NB4 (cell line): ENCODE measurements around the gene B4GALT4.

ENCODE experiments used
- POLR2A ChIP-seq: IDR thresholded peaks from 2 replicates; pipeline ENCODE4 v1.6.1; 2011; ENCODE audit warnings: mild to moderate bottlenecking; ENCODE audit not compliant: insufficient read length; ENCODE audit errors: extremely low read depth
- TF ChIP-seq, protein P1 (sequence below): IDR thresholded peaks from one replicate; pipeline ENCODE4 v1.5.1; 2012; ENCODE audit warnings: low read depth, low read length
- TF ChIP-seq, protein P2 (sequence below): IDR thresholded peaks from 2 replicates; pipeline ENCODE4 v1.6.1; 2011; ENCODE audit warnings: low read depth, low read length

DNA sequence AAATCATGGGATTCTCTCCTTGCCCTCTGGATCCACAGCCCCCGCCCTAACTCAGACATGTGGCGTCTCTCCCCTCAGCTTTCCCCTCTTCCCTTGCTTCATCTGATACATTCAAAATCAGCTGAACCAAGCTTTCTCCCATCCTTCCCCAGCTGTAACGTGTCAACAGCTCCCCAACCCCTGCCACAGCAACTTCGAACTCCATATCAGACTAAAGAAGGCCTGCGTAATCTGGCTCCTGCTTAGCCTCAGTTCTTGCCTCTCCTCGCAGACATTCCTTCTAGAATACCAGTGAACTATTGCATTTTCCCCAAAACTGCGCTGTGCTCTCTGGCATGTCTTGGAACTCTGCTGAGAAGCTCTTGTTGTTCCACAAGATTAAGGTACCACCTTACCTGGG lies 18.3 kb downstream of the B4GALT4 start:
- TF ChIP-seq, protein P1, sequence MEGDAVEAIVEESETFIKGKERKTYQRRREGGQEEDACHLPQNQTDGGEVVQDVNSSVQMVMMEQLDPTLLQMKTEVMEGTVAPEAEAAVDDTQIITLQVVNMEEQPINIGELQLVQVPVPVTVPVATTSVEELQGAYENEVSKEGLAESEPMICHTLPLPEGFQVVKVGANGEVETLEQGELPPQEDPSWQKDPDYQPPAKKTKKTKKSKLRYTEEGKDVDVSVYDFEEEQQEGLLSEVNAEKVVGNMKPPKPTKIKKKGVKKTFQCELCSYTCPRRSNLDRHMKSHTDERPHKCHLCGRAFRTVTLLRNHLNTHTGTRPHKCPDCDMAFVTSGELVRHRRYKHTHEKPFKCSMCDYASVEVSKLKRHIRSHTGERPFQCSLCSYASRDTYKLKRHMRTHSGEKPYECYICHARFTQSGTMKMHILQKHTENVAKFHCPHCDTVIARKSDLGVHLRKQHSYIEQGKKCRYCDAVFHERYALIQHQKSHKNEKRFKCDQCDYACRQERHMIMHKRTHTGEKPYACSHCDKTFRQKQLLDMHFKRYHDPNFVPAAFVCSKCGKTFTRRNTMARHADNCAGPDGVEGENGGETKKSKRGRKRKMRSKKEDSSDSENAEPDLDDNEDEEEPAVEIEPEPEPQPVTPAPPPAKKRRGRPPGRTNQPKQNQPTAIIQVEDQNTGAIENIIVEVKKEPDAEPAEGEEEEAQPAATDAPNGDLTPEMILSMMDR = no peak
- no peak for TF ChIP-seq POLR2A
- TF ChIP-seq, protein P2, sequence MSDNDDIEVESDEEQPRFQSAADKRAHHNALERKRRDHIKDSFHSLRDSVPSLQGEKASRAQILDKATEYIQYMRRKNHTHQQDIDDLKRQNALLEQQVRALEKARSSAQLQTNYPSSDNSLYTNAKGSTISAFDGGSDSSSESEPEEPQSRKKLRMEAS = no peak
